HepG2 (cell line): Measurements from ENCODE around the gene CELSR2. TPM values are rescaled to one million over a fixed set of nuclear protein-coding genes. Genes with fewer than 3 reads are reported as not detected.

Experiments
- AKNA ChIP-seq: sonication (generic); formaldehyde crosslinking; IDR thresholded peaks from 2 replicates; pipeline ENCODE4 v1.4.0; 2020; ENCODE audit warnings: missing genetic modification reagents, borderline replicate concordance
- BCL6 ChIP-seq: IDR thresholded peaks from 2 replicates; pipeline ENCODE4 v1.6.1; 2016; ENCODE audit warnings: missing genetic modification reagents, missing compliant biosample characterization
- BORCS8-MEF2B ChIP-seq: sonication (generic); formaldehyde crosslinking; IDR thresholded peaks from 2 replicates; pipeline ENCODE4 v1.8.0; 2022; ENCODE audit warnings: mild to moderate bottlenecking, missing genetic modification reagents
- CENPX ChIP-seq: sonication (generic); formaldehyde crosslinking; IDR thresholded peaks from 2 replicates; pipeline ENCODE4 v1.9.0; 2021; ENCODE audit warnings: mild to moderate bottlenecking, missing genetic modification reagents, moderate library complexity
- GABPB1 ChIP-seq: IDR thresholded peaks from 2 replicates; pipeline ENCODE4 v1.6.1; 2016; ENCODE audit warnings: mild to moderate bottlenecking, missing genetic modification reagents, moderate library complexity, missing compliant biosample characterization
- MIXL1 ChIP-seq: IDR thresholded peaks from 2 replicates; pipeline ENCODE4 v1.6.1; 2016
- PRMT3 ChIP-seq: sonication (generic); formaldehyde crosslinking; IDR thresholded peaks from 2 replicates; pipeline ENCODE4 v1.8.1; 2022; ENCODE audit warnings: low read depth, mild to moderate bottlenecking, moderate library complexity, missing genetic modification reagents, borderline replicate concordance
- PTBP1 ChIP-seq: fragments of 200-400 bp; formaldehyde crosslinking; IDR thresholded peaks from 2 replicates; pipeline ENCODE4 v1.6.1; 2018; ENCODE audit warnings: low read length, low read depth; ENCODE audit not compliant: poor library complexity, severe bottlenecking
- TFAP4 ChIP-seq: sonication (generic); IDR thresholded peaks from 2 replicates; pipeline ENCODE4 v1.6.1; 2016; ENCODE audit warnings: low read depth, borderline replicate concordance
- ZBTB39 ChIP-seq: sonication (generic); formaldehyde crosslinking; IDR thresholded peaks from 2 replicates; pipeline ENCODE4 v1.5.0; 2020; ENCODE audit warnings: missing genetic modification reagents
- ZBTB42 ChIP-seq: sonication (generic); formaldehyde crosslinking; IDR thresholded peaks from 2 replicates; pipeline ENCODE4 v1.5.0; 2020; ENCODE audit warnings: mild to moderate bottlenecking, missing genetic modification reagents
- ZFP36 ChIP-seq: fragments of 150-350 bp; IDR thresholded peaks from 2 replicates; pipeline ENCODE4 v1.6.1; 2018; ENCODE audit warnings: borderline replicate concordance, low read length, low read depth; ENCODE audit not compliant: partially characterized antibody
- ZFP62 ChIP-seq: sonication (generic); formaldehyde crosslinking; IDR thresholded peaks from 2 replicates; pipeline ENCODE4 v1.4.0; 2020; ENCODE audit warnings: missing genetic modification reagents
- ZNF205 ChIP-seq: IDR thresholded peaks from 2 replicates; pipeline ENCODE4 v1.6.1; 2018; ENCODE audit warnings: missing biosample characterization, missing genetic modification reagents
- ZNF354B ChIP-seq: sonication (generic); formaldehyde crosslinking; IDR thresholded peaks from 2 replicates; pipeline ENCODE4 v1.8.0; 2022; ENCODE audit warnings: mild to moderate bottlenecking, missing genetic modification reagents
- ZNF432 ChIP-seq: sonication (generic); formaldehyde crosslinking; IDR thresholded peaks from 2 replicates; pipeline ENCODE4 v1.5.0; 2020; ENCODE audit warnings: missing genetic modification reagents, mild to moderate bottlenecking, borderline replicate concordance
- ZNF674 ChIP-seq: sonication (generic); formaldehyde crosslinking; IDR thresholded peaks from 2 replicates; pipeline ENCODE4 v1.5.0; 2020; ENCODE audit warnings: low read depth, mild to moderate bottlenecking, missing genetic modification reagents
- ZNF678 ChIP-seq: sonication (generic); formaldehyde crosslinking; IDR thresholded peaks from 2 replicates; pipeline ENCODE4 v1.4.0; 2020; ENCODE audit warnings: mild to moderate bottlenecking, missing genetic modification reagents
- ZNF747 ChIP-seq: sonication (generic); formaldehyde crosslinking; IDR thresholded peaks from 2 replicates; pipeline ENCODE4 v1.8.1; 2023; ENCODE audit warnings: missing genetic modification reagents, mild to moderate bottlenecking, borderline replicate concordance
- polyA plus RNA-seq, 8 experiments: library from polyadenylated mRNA; depleted of rRNA in 3 of 8; stranded (reverse) in 7 of 8; unstranded in 1 of 8; fragments of >200 nt; fragmentation: Illumina TruSeq in 4 of 8; extraction: Trizol in 4 of 8; gene quantifications; 2 replicates each; pipeline versions ENCODE4 v1.2.1 to v1.2.3, GENCODE V29; 2011 to 2016; ENCODE audit warnings: low read depth in 4 of 8, missing spikeins in 1 of 8, mixed read lengths in 1 of 8; ENCODE audit not compliant: insufficient read depth in 1 of 8
- total RNA-seq, 5 experiments: library from RNA; depleted of rRNA; stranded (reverse); fragments of >200 nt; fragmentation: Illumina TruSeq; extraction: Trizol; gene quantifications; 2 replicates each; pipeline ENCODE4 v1.2.3, GENCODE V29; 2016; ENCODE audit warnings: low read depth in 1 of 5

The CELSR2 gene
- total and polyA plus RNA-seq, 2 of the 13 experiments (the other 11 are each of a cell fraction or from before 2014, with no cell fraction given) = 4.0 to 6.6 TPM

DNA sequence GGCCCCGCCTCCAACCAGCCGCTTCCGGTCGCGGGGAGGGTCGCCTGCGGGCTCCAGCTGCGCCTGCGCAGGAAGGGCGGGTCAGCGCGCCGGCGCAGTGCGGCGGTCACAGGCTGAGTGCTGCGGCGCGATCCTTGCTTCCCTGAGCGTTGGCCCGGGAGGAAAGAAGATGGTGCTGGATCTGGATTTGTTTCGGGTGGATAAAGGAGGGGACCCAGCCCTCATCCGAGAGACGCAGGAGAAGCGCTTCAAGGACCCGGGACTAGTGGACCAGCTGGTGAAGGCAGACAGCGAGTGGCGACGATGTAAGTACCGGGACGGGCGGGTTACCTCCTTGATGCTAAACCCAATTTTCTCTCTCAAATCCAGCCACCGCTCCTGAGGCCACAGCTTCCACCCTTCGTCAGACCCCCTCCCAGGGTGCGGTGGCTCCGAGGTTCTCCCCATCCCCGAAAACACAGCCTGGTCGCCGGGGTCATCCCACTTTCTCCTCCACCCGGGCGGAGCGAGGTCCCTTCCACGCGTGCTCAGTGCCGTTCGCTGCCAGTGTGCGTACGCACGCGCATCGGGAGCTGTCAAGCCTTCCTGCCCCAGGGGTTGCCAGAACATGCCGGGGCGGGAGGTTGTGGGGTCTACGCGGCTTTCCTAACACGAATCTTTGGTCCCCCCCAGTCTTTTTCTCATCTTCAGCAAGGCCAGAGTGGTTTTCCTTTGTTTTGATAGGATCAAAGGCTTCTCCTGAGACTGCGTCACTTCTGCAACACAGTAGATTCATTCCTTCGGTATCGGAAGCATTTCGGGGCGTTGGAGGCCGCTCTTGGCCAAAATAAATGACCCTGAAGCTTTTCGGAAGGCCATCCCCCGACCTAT is 35.3 kb upstream of the CELSR2 start, which contains the start of gene SARS1 (continued):
- TF ChIP-seq ZNF747 (CRISPR knock-in tag) = no peak
- peak; percentile 87; the same call in 1 of the 2 replicates for TF ChIP-seq TFAP4
- no peak for TF ChIP-seq ZNF432 (CRISPR knock-in tag)
- TF ChIP-seq PRMT3 (CRISPR knock-in tag) = no peak
- TF ChIP-seq BCL6 (CRISPR knock-in tag) = no peak
- TF ChIP-seq AKNA (CRISPR knock-in tag) = no peak
- no peak for TF ChIP-seq MIXL1
- TF ChIP-seq CENPX = no peak
- TF ChIP-seq ZBTB39 = no peak
- TF ChIP-seq ZFP36 = no peak
- no peak for TF ChIP-seq ZNF678 (CRISPR knock-in tag)
- TF ChIP-seq BORCS8-MEF2B (CRISPR knock-in tag) = peak; percentile 75; the same call in 1 of the 2 replicates
- TF ChIP-seq ZNF205 (CRISPR knock-in tag) = no peak
- no peak for TF ChIP-seq ZNF354B
- TF ChIP-seq GABPB1 = peak; percentile 95
- TF ChIP-seq ZNF674 (CRISPR knock-in tag) = no peak
- no peak for TF ChIP-seq ZBTB42
- TF ChIP-seq PTBP1 = no peak
- no peak for TF ChIP-seq ZFP62 (CRISPR knock-in tag)
